Gastrocnemius medialis (tissue), 4 donors: ENCODE results near the gene LRRC74A. TPM values are rescaled to one million over a fixed set of nuclear protein-coding genes. Genes with fewer than 3 reads are reported as not detected.

Experiments
- ATAC-seq, 2 donors: fragments of 150-250 bp; one replicate each; pipeline ENCODE4 v1.9.1; 2016
- DNase-seq, 2 donors: peaks; one replicate each; pipeline ENCODE4 v3.0.0-alpha.2; 2019
- H3K27ac ChIP-seq, 4 donors: fragments of 200-600 bp; sonication (generic); 1 replicate in 1 of 4; 2 replicates in 3 of 4; pipeline ENCODE4 v1.5.1; 2016 to 2018; ENCODE audit warnings: mild to moderate bottlenecking in 2 of 4, moderate library complexity in 1 of 4
- H3K27me3 ChIP-seq, 3 donors: fragments of 200-600 bp; sonication (generic) in 2 of 3; 1 replicate in 1 of 3; 2 replicates in 2 of 3; pipeline versions ENCODE4 v1.5.1 to v1.6.0; 2016 to 2019; ENCODE audit warnings: mild to moderate bottlenecking in 1 of 3, moderate library complexity in 1 of 3
- H3K36me3 ChIP-seq, 2 donors: fragments of 200-600 bp; sonication (generic) in 1 of 2; one replicate each; pipeline ENCODE4 v1.5.1; 2017 to 2018
- H3K4me1 ChIP-seq, 2 donors: fragments of 200-600 bp; sonication (generic) in 1 of 2; one replicate each; pipeline ENCODE4 v1.5.1; 2016 to 2017; ENCODE audit warnings: mild to moderate bottlenecking in 2 of 2
- H3K4me3 ChIP-seq, 4 donors: fragments of 200-600 bp; sonication (generic) in 3 of 4; 1 replicate in 1 of 4; 2 replicates in 3 of 4; pipeline ENCODE4 v1.5.1; 2016 to 2019; ENCODE audit warnings: mild to moderate bottlenecking in 2 of 4
- H3K9me3 ChIP-seq, 3 donors: fragments of 200-600 bp; sonication (generic) in 2 of 3; 1 replicate in 1 of 3; 2 replicates in 2 of 3; pipeline ENCODE4 v1.5.1; 2016 to 2019
- POLR2A ChIP-seq, 2 donors: fragments of 450-650 bp; IDR thresholded peaks; one replicate each; pipeline ENCODE4 v1.6.1; 2017; ENCODE audit warnings: antibody characterized with exemption in 2 of 2, mild to moderate bottlenecking in 2 of 2, moderate library complexity in 2 of 2
- in situ Hi-C, 4 donors: fragments of 200-750 bp; cut with MboI; loops; one replicate each; pipeline versions ENCODE4 v1.15.0 to v1.8.0; 2017; ENCODE audit warnings: low sequenced_read_pairs in 4 of 4
- intact Hi-C: fragments of 100-400 bp; cut with DNase I; formaldehyde crosslinking; loops from one replicate; pipeline ENCODE4 v1.15.1; 2023; ENCODE audit warnings: low total_unique reads
- total RNA-seq, 4 donors: library from RNA; depleted of rRNA; stranded (reverse); fragments of >200 nt; gene quantifications; one replicate each; pipeline versions ENCODE4 v1.1.0 to v1.2.3, GENCODE V29; 2016
- TF ChIP-seq, protein P1 (sequence below), 5 experiments: fragments of 450-650 bp in 3 of 5; fragments of 200-600 bp in 2 of 5; sonication (generic) in 2 of 5; IDR thresholded peaks in 4 of 5; conservative IDR thresholded peaks in 1 of 5; 1 replicate in 4 of 5; 2 replicates in 1 of 5; pipeline ENCODE4 v1.5.1; 2016 to 2019; ENCODE audit warnings: antibody characterized with exemption in 5 of 5, mild to moderate bottlenecking in 3 of 5, moderate library complexity in 3 of 5

The LRRC74A gene
- total RNA-seq, 4 donors from 2014 or later: not detected

DNA sequence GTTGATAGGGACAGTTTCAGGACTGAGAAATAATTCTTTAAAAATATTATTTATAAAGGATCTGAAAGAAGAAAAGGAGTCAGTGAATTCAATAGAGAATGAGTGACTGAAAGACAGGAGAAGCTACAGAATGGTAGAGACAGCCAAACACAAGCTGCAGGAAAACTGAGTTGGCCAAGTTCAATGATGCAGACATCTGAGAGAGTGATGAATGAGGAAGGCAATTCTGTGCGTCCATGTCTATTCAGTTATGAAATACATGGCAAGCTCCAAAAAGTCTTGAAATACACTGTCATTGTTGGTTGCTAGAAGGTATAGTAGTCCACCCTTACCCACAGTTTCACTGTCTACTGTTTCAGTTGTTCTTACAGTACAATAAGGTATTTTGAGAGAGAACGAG lies 6.8 kb downstream of the LRRC74A start:
- DNase-seq (no peak), ATAC-seq (no peak)
- H3K27me3 ChIP-seq: no peaks in the 10 kb centered on the region
- H3K27ac ChIP-seq: no peak overlapping the region
- TF ChIP-seq POLR2A (IDR thresholded peaks at IDR 0.05): no peak
- TF ChIP-seq, protein P1, sequence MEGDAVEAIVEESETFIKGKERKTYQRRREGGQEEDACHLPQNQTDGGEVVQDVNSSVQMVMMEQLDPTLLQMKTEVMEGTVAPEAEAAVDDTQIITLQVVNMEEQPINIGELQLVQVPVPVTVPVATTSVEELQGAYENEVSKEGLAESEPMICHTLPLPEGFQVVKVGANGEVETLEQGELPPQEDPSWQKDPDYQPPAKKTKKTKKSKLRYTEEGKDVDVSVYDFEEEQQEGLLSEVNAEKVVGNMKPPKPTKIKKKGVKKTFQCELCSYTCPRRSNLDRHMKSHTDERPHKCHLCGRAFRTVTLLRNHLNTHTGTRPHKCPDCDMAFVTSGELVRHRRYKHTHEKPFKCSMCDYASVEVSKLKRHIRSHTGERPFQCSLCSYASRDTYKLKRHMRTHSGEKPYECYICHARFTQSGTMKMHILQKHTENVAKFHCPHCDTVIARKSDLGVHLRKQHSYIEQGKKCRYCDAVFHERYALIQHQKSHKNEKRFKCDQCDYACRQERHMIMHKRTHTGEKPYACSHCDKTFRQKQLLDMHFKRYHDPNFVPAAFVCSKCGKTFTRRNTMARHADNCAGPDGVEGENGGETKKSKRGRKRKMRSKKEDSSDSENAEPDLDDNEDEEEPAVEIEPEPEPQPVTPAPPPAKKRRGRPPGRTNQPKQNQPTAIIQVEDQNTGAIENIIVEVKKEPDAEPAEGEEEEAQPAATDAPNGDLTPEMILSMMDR (IDR thresholded peaks at IDR 0.05 in 4 of 5, conservative IDR thresholded peaks at IDR 0.05 in 1 of 5): no peak
- H3K9me3 ChIP-seq: no peaks in the 10 kb centered on the region
- in situ Hi-C loops: no loop called here
- no peak overlapping the region for H3K4me3 ChIP-seq
- no peaks in the 10 kb centered on the region for H3K36me3 ChIP-seq
- H3K4me1 ChIP-seq: peaks cover 4 to 10% of the 10 kb centered on the region in 2 donors
- intact Hi-C loops: no loop called here

DNA sequence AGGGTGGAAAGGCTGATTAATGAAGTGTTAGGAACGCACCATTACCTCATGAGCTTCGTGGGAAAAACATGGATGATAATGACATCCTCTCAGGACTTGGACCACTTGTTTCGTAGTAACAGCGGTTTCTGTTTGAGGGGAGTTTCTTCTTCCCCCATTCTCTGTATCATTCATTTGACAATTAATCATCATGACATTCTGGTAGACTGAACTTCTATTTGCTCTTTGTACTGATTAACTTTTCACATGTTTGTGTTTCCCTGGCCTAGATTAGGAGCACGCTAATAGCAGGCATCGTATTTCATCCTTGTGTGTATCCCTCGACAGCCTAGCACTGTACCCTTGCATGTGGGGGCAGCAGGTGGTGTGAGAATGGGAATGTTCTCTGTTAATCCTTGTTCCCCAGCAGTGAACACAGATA lies 8.0 kb downstream of the LRRC74A start:
- no peak for ATAC-seq
- in situ Hi-C loops (no loop called here), intact Hi-C loops (no loop called here)
- TF ChIP-seq, protein P1 (IDR thresholded peaks at IDR 0.05 in 4 of 5, conservative IDR thresholded peaks at IDR 0.05 in 1 of 5): no peak
- TF ChIP-seq POLR2A (IDR thresholded peaks at IDR 0.05): no peak
- Histone ChIP-seq H3K4me1 (peaks cover 0 to 6% of the 10 kb centered on the region in 2 donors), H3K36me3 (no peaks in the 10 kb centered on the region), H3K27ac (no peak overlapping the region), H3K27me3 (no peaks in the 10 kb centered on the region), H3K4me3 (no peak overlapping the region), H3K9me3 (no peaks in the 10 kb centered on the region)
- no peak for DNase-seq

DNA sequence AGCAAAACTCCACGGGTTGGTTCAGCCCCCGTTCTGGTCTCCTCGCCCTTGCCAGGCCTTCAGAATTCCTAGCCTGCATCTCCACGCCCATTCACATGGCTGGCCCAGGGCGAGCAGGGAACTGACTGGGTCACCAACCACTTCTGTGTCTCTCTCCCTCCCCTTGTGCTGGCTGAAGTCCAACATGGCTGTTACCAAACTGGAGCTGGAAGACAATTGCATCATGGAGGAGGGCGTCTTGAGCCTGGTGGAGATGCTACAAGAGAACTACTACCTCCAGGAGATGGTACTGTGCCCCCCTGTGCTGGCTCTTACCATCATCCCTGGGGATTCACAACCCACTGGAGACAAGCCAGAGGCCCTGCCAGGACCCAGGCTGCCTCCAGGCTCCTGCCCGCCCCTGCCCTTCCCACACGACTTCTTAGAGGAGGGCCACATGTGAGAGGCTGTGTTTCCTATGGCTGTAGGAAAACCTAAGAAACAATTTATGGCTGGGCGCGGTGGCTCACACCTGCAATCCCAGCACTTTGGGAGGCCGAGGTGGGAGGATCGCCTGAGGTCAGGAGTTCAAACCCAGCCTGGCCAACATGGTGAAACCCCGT lies 9.9 kb downstream of the LRRC74A start:
- DNase-seq (no peak), ATAC-seq (no peak)
- in situ Hi-C loops (no loop called here), intact Hi-C loops (no loop called here)
- H3K4me3 ChIP-seq: no peak overlapping the region
- no peak overlapping the region for H3K27ac ChIP-seq
- H3K9me3 ChIP-seq: no peaks in the 10 kb centered on the region
- H3K27me3 ChIP-seq: no peaks in the 10 kb centered on the region
- no peak for TF ChIP-seq POLR2A (IDR thresholded peaks at IDR 0.05)
- TF ChIP-seq, protein P1 (IDR thresholded peaks at IDR 0.05 in 4 of 5, conservative IDR thresholded peaks at IDR 0.05 in 1 of 5): no peak
- H3K36me3 ChIP-seq: no peaks in the 10 kb centered on the region
- H3K4me1 ChIP-seq: no peaks in the 10 kb centered on the region

DNA sequence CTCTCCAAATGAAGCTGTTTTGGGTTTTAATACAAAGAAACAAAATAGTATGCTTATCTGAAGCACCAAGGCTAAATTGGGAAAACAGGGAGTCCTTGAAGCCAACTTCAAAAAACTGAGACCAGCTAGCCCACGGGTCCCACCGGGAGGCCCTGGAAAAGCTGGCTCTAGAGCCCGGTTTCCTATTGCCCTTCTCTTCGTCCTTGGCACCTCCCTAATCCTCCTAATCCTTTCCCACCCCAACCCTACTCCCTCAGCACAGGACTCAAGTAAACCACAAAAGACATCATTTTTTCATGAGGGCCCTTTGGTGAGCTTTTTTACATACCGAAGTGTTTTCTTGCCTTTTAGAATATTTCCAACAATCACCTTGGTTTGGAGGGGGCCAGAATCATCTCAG lies 11.3 kb downstream of the LRRC74A start:
- no peak overlapping the region for H3K4me3 ChIP-seq
- no peak for ATAC-seq
- in situ Hi-C loops: no loop called here
- no peaks in the 10 kb centered on the region for H3K27me3 ChIP-seq
- DNase-seq: no peak
- H3K27ac ChIP-seq: no peak overlapping the region
- H3K9me3 ChIP-seq: no peaks in the 10 kb centered on the region
- no peak for TF ChIP-seq POLR2A (IDR thresholded peaks at IDR 0.05)
- intact Hi-C loops: no loop called here
- no peaks in the 10 kb centered on the region for H3K36me3 ChIP-seq
- H3K4me1 ChIP-seq: no peaks in the 10 kb centered on the region

DNA sequence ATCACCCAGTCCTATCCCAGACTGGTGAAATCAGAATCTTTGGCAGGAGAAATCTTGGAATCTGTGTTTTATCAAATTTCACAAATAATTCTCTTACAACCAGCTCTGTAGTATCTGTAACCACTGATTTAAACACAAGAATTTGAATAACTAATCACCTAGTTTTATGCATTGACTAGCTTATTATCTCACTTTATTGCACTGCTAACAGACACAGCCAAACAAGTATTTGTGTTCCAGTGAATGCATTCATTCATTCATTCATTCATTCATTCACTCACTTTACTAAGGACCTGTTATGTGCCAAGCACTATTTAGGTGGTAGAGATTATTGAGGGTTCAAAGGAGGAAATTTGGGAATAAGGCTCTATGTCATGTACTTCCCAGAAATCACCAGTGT lies 16.2 kb downstream of the LRRC74A start:
- in situ Hi-C loops: no loop called here
- ATAC-seq: no peak
- intact Hi-C loops: no loop called here

More for the DNA sequence above, 16.2 kb downstream of the LRRC74A start:
- Histone ChIP-seq H3K4me3 (no peak overlapping the region), H3K9me3 (no peaks in the 10 kb centered on the region), H3K27ac (no peak overlapping the region), H3K36me3 (no peaks in the 10 kb centered on the region), H3K27me3 (no peaks in the 10 kb centered on the region), H3K4me1 (no peaks in the 10 kb centered on the region)
- no peak for DNase-seq
- TF ChIP-seq, protein P1 (IDR thresholded peaks at IDR 0.05 in 4 of 5, conservative IDR thresholded peaks at IDR 0.05 in 1 of 5): no peak
- TF ChIP-seq POLR2A (IDR thresholded peaks at IDR 0.05): no peak
